Aorta (tissue), 5 donors: ENCODE data around the gene CGNL1. TPM values are rescaled to one million over a fixed set of nuclear protein-coding genes. Genes with fewer than 3 reads are reported as not detected.

Experiments used
- ATAC-seq: fragments of 200-7000 bp; cut with Tn5 transposase; one replicate; pipeline ENCODE4 v1.9.1; 2022; ENCODE audit warnings: moderate library complexity; ENCODE audit not compliant: low FRiP score
- DNase-seq, 2 donors: peaks; one replicate each; pipeline ENCODE4 v3.0.0-alpha.2; 2020
- H3K27ac ChIP-seq, 2 donors: one replicate each; pipeline ENCODE4 v1.5.1; 2013; ENCODE audit warnings: low read length in 2 of 2, mild to moderate bottlenecking in 2 of 2, moderate library complexity in 2 of 2, control low read depth in 1 of 2, inconsistent platforms in 1 of 2, low read depth in 1 of 2
- H3K27me3 ChIP-seq, 2 donors: one replicate each; pipeline ENCODE4 v1.6.1; 2013; ENCODE audit warnings: control low read depth in 1 of 2, low read length in 1 of 2, mild to moderate bottlenecking in 1 of 2, moderate library complexity in 1 of 2; ENCODE audit not compliant: insufficient read depth in 2 of 2, control insufficient read depth in 1 of 2
- H3K36me3 ChIP-seq, 2 donors: one replicate each; pipeline ENCODE4 v1.6.1; 2013; ENCODE audit warnings: control low read depth in 1 of 2, low read length in 1 of 2, mild to moderate bottlenecking in 1 of 2; ENCODE audit not compliant: insufficient read depth in 2 of 2, control insufficient read depth in 1 of 2
- H3K4me1 ChIP-seq, 2 donors: one replicate each; pipeline ENCODE4 v1.6.1; 2013; ENCODE audit warnings: low read length in 2 of 2, control low read depth in 1 of 2, mild to moderate bottlenecking in 1 of 2, moderate library complexity in 1 of 2; ENCODE audit not compliant: insufficient read depth in 2 of 2, control insufficient read depth in 1 of 2
- H3K4me3 ChIP-seq, 2 donors: one replicate each; pipeline ENCODE4 v1.5.1; 2013; ENCODE audit warnings: low read length in 2 of 2, control low read depth in 1 of 2, mild to moderate bottlenecking in 1 of 2
- H3K9me3 ChIP-seq: one replicate; pipeline ENCODE4 v1.6.1; 2013; ENCODE audit warnings: mild to moderate bottlenecking, low read length; ENCODE audit not compliant: control insufficient read depth
- WGBS, 2 donors: extraction: QIAGEN DNeasy Blood & Tissue Kit; methylation state at CpG; one replicate each; pipeline ENCODE4 v1.1.7; 2013; 5-methylcytosine and 5-hydroxymethylcytosine counted together
- intact Hi-C, 2 donors: fragments of 100-400 bp; cut with DNase I; formaldehyde crosslinking; loops; one replicate each; pipeline versions ENCODE4 v1.14.2 to v1.15.0; 2022
- polyA plus RNA-seq, 2 donors: library from polyadenylated mRNA; stranded (reverse); fragments of 200-250 nt; gene quantifications; one replicate each; pipeline ENCODE4 v1.2.3, GENCODE V29; 2013
- total RNA-seq, 2 donors: library from RNA; stranded (reverse); fragmentation: NEBNext Ultra II Directional; extraction: Animal tissue kit (Norgen Biotek cat#: 25700); gene quantifications; one replicate each; pipeline ENCODE4 v1.2.1, GENCODE V29; 2021
- donor health status: healthy with polysubstance abuse.
- donor health status: Bipolar disorder and iron deficiency.
- donor health status: DM: no; HTN: no; CAD: no.
- donor health status: DM: no; HTN: no; CAD: no.
- donor health status: DM: yes; HTN: yes; CAD: no.

CGNL1 gene
- total and polyA plus RNA-seq, 4 donors = 4.1 to 46.3 (median 12.4) TPM

- H3K4me1 ChIP-seq = peaks cover 0 to 1% of the 10 kb centered on the region in 2 donors
- intact Hi-C loops = no loop called here
- WGBS, 2 donors = 55 to 63% methylated on average over 11 of the region's 11 CpGs
- H3K27ac ChIP-seq = no peak overlapping the region
- H3K36me3 ChIP-seq = no peaks in the 10 kb centered on the region
- no peaks in the 10 kb centered on the region for H3K27me3 ChIP-seq
- no peak for ATAC-seq
- no peak for DNase-seq
- no peak overlapping the region for H3K4me3 ChIP-seq
- no peaks in the 10 kb centered on the region for H3K9me3 ChIP-seq
These were observed 75.9 kb downstream of the CGNL1 start for GRCh38 chr15:57452090-57452754.

- WGBS, 2 donors = 37 to 59% methylated on average over 2 of the region's 2 CpGs
- DNase-seq (no peak), ATAC-seq (no peak)
- H3K4me1 ChIP-seq = peaks cover 0 to 1% of the 10 kb centered on the region in 2 donors
- no peak overlapping the region for H3K4me3 ChIP-seq
- intact Hi-C loops = no loop called here
- no peaks in the 10 kb centered on the region for H3K27me3 ChIP-seq
- H3K36me3 ChIP-seq = no peaks in the 10 kb centered on the region
- no peak overlapping the region for H3K27ac ChIP-seq
- no peaks in the 10 kb centered on the region for H3K9me3 ChIP-seq
These were observed 79.6 kb downstream of the CGNL1 start for GRCh38 chr15:57455929-57456328.

DNA sequence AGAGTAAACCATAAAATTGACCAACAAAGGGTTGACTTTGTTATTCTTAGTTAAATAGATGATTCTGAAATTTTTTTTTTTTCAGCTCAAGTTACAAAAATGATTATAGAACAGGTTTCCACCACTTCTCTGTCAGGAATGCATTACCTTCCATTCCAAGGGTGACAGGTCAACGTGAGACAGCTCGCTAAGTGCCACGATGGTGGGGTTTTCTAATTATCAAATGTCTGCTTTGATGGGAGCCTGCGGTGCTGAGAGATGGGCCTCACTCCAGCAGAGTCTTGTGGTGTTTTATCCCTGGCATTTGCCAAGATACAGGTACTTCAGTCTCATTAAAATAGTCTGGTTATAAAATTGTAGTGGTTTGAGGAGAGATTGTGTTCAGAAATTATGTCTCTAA lies 80.3 kb downstream of the CGNL1 start:
- intact Hi-C loops = no loop called here
- Histone ChIP-seq H3K4me1 (peaks cover 0 to 1% of the 10 kb centered on the region in 2 donors), H3K4me3 (no peak overlapping the region), H3K36me3 (no peaks in the 10 kb centered on the region), H3K27me3 (no peaks in the 10 kb centered on the region), H3K27ac (no peak overlapping the region), H3K9me3 (no peaks in the 10 kb centered on the region)
- no peak for ATAC-seq
- 64 to 75% methylated on average over 4 of the region's 4 CpGs for WGBS, 2 donors
- DNase-seq = no peak

DNA sequence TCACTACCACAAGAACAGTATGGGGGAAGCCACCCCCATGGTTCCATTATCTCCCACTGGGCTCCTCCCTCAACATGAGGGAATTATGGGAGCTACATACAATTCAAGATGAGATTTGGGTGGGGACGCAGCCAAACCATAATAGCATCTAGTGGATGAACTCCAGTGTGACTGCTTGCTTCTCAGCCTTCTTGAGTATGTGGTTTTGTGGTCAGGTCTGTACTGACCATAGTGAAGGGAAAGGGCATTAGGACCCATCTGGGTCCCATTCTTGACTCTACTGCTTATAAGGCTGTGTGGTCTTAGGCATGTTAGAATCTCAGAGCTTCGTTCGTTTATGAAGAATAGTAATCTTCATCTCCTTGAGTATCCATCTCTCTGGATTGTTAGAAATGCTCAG lies 81.4 kb downstream of the CGNL1 start:
- no peak overlapping the region for H3K27ac ChIP-seq
- no peaks in the 10 kb centered on the region for H3K9me3 ChIP-seq
- H3K27me3 ChIP-seq = no peaks in the 10 kb centered on the region
- no peak overlapping the region for H3K4me3 ChIP-seq
- ATAC-seq (no peak), DNase-seq (no peak)
- peaks cover 1 to 3% of the 10 kb centered on the region in 2 donors for H3K4me1 ChIP-seq
- intact Hi-C loops = no loop called here
- no peaks in the 10 kb centered on the region for H3K36me3 ChIP-seq
- WGBS, 2 donors = 89 to 91% methylated on average over 3 of the region's 3 CpGs

DNA sequence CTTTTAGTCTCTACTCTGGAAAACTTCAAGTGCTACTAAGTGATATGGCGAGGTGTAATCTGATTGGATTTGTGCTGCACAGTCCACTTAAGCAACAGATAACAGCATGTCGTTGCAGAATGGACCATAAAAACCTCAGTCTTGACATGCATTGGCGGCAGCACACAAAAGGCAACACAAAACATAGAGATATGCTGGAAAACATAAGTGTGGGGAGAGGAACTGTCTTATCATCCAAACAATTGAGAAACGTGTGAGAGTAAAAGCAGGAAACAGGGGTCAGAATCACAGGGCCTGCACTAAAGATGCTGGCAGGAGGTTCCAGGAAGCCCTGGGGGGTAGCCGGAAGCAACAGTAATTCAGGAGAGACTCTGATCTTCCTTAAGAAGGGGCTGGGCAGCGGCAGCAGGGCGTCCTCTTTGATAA lies 82.1 kb downstream of the CGNL1 start:
- intact Hi-C loops = no loop called here
- 75 to 79% methylated on average over 7 of the region's 7 CpGs for WGBS, 2 donors
- ATAC-seq = no peak
- Histone ChIP-seq H3K27me3 (no peaks in the 10 kb centered on the region), H3K4me1 (peaks cover 0 to 3% of the 10 kb centered on the region in 2 donors), H3K9me3 (no peaks in the 10 kb centered on the region), H3K36me3 (no peaks in the 10 kb centered on the region), H3K4me3 (no peak overlapping the region), H3K27ac (no peak overlapping the region)
- DNase-seq = no peak

DNA sequence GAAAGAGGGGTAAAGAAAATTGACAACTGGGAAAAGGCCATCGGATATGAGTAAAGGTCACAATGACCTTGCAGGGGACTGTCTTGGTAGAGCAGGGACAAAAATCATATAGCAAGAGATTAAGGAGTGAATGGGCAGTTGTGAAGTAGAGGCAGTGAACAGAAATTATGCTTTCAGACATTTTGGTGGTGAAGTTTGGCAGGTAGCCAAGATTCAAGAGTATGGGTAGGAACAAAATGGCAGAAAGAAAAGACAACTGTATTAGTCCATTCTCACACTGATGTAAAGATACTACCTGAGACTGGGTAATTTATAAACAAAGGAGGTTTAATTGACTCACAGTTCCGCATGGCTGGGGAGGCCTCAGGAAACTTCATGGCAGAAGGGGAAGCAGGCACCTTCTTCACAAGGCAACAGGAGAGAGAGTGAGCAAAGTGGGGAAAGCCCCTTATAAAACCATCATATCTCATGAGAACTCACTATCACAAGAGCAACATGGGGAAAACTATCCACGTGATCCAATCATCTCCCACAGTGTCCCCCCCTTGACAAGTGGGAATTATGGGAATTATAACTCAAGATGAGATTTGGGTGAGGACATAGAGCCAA lies 84.0 kb downstream of the CGNL1 start:
- peaks cover 0 to 3% of the 10 kb centered on the region in 2 donors for H3K4me1 ChIP-seq
- WGBS, 2 donors = 98% methylated on average over 3 of the region's 3 CpGs
- H3K36me3 ChIP-seq = no peaks in the 10 kb centered on the region
- no peaks in the 10 kb centered on the region for H3K27me3 ChIP-seq
- ATAC-seq (no peak), DNase-seq (no peak)
- intact Hi-C loops = loop anchor here in 1 of 2 donors (10.0 kb wide), 1 partner anchor 116 kb away; no protein-coding TSS in a partner anchor
- no peak overlapping the region for H3K4me3 ChIP-seq
- no peak overlapping the region for H3K27ac ChIP-seq
- no peaks in the 10 kb centered on the region for H3K9me3 ChIP-seq

DNA sequence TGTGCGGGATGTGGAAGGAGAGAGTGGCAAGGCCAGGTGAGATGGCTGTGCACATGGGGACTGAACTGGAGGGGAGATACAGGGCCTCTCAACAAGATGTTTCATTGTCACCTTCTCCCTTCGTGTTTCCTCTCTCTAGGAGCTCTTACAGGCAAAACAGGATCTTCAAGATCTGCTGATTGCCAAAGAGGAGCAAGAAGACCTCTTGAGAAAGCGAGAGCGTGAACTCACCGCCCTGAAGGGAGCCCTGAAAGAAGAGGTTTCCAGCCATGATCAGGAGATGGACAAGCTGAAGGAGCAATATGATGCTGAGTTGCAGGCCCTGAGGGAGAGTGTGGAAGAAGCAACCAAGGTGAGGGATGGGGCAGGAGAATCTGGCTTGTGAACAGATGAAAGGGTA lies 85.2 kb downstream of the CGNL1 start:
- no peak overlapping the region for H3K27ac ChIP-seq
- no peak for ATAC-seq
- no peak overlapping the region for H3K4me3 ChIP-seq
- intact Hi-C loops = loop anchor here in 1 of 2 donors (10.0 kb wide), 1 partner anchor 117 kb away; no protein-coding TSS in a partner anchor
- WGBS, 2 donors = 94 to 97% methylated on average over 5 of the region's 5 CpGs
- no peaks in the 10 kb centered on the region for H3K27me3 ChIP-seq
- no peak for DNase-seq
- no peaks in the 10 kb centered on the region for H3K9me3 ChIP-seq
- peaks cover 0 to 3% of the 10 kb centered on the region in 2 donors for H3K4me1 ChIP-seq
- no peaks in the 10 kb centered on the region for H3K36me3 ChIP-seq

DNA sequence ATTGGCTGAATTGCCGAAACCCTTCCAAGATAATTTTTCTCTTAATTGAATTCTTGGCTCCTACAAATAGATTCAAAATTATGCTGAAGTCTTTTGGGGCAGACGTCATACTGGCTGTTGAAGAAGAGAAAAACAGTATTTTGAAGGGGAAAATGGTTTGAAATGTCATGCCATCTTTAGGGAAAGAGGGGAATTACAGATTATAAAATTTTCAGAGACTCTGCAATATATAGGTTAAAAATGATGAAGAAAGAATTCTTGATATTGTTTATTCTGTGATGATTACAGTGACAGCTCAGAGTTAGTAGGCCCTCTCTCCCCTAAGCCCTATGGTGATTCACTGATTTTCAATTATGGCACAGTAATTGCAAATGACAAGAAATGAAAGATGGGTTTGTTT lies 86.1 kb downstream of the CGNL1 start:
- Histone ChIP-seq H3K4me3 (no peak overlapping the region), H3K27me3 (no peaks in the 10 kb centered on the region), H3K9me3 (no peaks in the 10 kb centered on the region), H3K4me1 (peaks cover 0 to 3% of the 10 kb centered on the region in 2 donors), H3K36me3 (no peaks in the 10 kb centered on the region), H3K27ac (no peak overlapping the region)
- intact Hi-C loops = loop anchor here in 1 of 2 donors (10.0 kb wide), 1 partner anchor 118 kb away; no protein-coding TSS in a partner anchor
- DNase-seq (no peak), ATAC-seq (no peak)
- 7 to 12% methylated on average over 2 of the region's 2 CpGs for WGBS, 2 donors

GRCh38 chr15:57463360-57463759 lies 87.1 kb downstream of the CGNL1 start:
- DNase-seq (no peak), ATAC-seq (no peak)
- Histone ChIP-seq H3K27me3 (no peaks in the 10 kb centered on the region), H3K9me3 (no peaks in the 10 kb centered on the region), H3K36me3 (no peaks in the 10 kb centered on the region), H3K4me1 (peaks cover 0 to 3% of the 10 kb centered on the region in 2 donors), H3K4me3 (no peak overlapping the region), H3K27ac (no peak overlapping the region)
- 53 to 57% methylated on average over 7 of the region's 7 CpGs for WGBS, 2 donors
- intact Hi-C loops = loop anchor here in 1 of 2 donors (10.0 kb wide), 1 partner anchor 119 kb away; no protein-coding TSS in a partner anchor
